ENCODE measurements around the gene KRT6C.
"Not testable (repeated sequence)": the region's sequence is repeated elsewhere in the genome, so short reads cannot be mapped to it uniquely, and the experiment has no call there.

KRT6C gene

DNA sequence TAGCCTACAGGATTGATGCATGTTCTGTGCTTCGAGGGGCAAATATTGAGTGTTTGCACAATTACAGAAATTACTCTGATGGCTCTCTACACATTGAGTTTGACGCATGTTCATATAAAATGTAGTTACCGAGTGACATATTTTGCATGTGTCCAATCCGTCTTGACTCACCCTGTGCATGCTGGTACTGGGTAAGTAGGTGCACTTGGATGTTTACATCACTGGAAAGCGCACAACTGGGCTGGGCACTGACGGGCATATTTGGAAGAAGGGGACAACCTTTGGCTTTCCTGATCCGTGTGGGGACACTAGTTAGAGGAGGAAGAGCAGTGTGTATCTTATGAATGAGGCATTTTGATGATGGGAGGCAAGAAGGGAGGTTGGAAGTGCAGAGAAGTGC, 24.4 kb upstream of the KRT6C start:
- no peak for TF ChIP-seq ZFX (IDR thresholded peaks at IDR 0.05)
- no peak overlapping the region for H3K27ac ChIP-seq

DNA sequence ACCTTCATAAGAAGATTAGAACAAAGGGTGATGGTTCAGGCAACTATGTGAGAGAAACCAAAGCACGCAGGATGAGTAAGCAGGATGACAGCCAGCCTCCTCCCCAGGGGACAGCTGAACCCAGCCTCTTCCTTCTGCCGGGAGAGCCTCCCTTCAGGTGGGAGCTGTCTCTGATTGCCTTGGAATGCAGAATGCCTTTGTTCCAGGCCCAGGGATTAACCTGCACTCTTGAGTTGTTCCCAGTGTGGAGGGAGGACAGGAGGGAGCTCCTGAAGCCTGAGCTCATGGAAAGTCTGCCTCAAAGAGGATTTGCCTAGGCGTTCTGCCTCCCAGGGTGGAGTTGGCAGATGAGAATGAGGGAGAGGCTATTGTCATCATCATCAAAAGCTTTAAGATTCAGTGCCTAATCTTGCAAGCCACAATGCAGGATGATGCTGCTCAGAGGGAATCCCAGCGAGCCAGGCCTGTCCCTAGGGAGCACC, 23.0 kb upstream of the KRT6C start:
- no peak overlapping the region for H3K27ac ChIP-seq
- TF ChIP-seq, protein P1, sequence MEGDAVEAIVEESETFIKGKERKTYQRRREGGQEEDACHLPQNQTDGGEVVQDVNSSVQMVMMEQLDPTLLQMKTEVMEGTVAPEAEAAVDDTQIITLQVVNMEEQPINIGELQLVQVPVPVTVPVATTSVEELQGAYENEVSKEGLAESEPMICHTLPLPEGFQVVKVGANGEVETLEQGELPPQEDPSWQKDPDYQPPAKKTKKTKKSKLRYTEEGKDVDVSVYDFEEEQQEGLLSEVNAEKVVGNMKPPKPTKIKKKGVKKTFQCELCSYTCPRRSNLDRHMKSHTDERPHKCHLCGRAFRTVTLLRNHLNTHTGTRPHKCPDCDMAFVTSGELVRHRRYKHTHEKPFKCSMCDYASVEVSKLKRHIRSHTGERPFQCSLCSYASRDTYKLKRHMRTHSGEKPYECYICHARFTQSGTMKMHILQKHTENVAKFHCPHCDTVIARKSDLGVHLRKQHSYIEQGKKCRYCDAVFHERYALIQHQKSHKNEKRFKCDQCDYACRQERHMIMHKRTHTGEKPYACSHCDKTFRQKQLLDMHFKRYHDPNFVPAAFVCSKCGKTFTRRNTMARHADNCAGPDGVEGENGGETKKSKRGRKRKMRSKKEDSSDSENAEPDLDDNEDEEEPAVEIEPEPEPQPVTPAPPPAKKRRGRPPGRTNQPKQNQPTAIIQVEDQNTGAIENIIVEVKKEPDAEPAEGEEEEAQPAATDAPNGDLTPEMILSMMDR (conservative IDR thresholded peaks at IDR 0.05) = no peak

DNA sequence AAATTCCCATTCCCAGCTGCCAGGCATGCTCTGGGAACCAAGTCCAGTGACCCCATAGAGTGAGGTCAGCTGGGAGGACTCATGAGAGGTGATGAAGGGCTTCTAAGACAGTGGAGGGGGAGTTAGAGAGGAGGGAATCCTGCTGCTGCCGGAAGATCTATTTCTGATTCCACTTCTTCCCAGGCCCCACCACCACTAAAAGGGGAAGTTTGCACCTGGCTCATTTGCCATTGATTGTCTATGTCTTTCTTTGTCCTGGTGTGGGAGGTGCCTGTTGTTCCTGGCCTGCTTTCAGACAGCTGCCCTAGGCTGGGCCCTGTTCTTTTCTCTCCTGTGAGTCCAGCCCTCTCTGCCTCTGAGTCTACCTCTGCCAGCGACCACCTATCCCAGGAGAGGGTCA, 22.4 kb upstream of the KRT6C start:
- TF ChIP-seq ZFX (IDR thresholded peaks at IDR 0.05) = no peak
- TF ChIP-seq, protein P1 (conservative IDR thresholded peaks at IDR 0.05) = no peak
- H3K27ac ChIP-seq = no peak overlapping the region

DNA sequence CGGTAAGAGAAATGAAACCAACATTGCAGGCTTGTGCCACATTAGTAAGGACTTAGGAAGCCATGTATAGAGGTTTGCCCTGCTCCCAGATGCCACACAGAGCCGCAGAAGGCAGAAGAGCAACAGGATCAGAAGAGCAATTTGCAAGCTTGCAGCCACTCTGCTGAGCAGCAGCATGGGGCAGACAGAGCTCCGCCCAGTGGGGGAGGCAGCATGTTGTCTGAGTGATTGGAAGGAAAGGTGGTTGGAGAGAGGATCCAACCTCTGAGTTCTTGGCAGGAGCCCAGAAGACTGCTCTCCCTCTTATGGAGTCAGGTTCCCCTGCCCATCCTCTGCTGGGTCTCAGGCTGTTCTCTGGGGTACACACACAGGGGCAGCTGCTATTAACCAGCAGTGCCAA, 21.8 kb upstream of the KRT6C start:
- no peak for TF ChIP-seq ZFX (IDR thresholded peaks at IDR 0.05)
- TF ChIP-seq, protein P1 (conservative IDR thresholded peaks at IDR 0.05) = no peak

DNA sequence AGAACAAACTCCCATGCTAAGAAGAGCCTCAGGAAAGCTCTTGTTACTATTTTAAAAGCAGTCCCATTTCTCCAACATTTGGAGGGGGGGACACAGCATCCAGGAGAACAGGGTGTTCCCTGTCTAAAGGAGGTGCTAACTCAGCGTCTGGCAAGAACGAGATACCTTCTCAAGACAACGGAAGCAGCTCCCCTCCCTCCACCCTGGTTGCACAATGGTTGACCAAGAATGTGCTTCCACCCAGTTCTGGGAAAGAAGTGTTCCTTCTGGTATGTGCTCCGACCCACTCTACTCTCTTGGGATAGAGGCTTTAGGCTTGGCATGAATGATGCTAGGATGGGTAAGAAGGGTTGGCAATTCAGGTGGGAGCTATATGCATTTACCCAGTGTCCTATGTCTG, 20.9 kb upstream of the KRT6C start:
- TF ChIP-seq, protein P1 (conservative IDR thresholded peaks at IDR 0.05) = no peak
- TF ChIP-seq ZFX (IDR thresholded peaks at IDR 0.05) = no peak
- no peak overlapping the region for H3K27ac ChIP-seq

More for the DNA sequence above, 21.8 kb upstream of the KRT6C start:
- no peak overlapping the region for H3K27ac ChIP-seq

DNA sequence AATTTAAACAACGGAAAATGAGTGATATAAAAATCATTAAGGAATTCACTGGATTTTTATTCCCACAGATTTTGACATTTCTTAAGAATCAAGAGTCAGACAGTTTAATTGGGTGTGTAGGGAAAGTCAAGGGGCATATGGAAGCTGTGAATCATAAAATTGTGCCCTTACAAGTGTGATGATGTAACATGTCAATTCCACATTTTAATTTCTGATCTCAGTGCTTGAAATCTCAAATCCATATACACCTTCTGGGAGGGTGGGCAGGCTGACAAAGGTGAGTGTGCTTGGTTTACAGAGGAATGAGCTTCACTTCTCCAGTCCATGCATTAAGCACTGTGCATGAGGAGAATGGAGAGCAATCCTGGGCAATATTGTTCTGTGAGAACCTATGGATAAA, 20.5 kb upstream of the KRT6C start:
- no peak overlapping the region for H3K27ac ChIP-seq
- TF ChIP-seq ZFX (IDR thresholded peaks at IDR 0.05) = no peak
- TF ChIP-seq, protein P1 (conservative IDR thresholded peaks at IDR 0.05) = no peak

DNA sequence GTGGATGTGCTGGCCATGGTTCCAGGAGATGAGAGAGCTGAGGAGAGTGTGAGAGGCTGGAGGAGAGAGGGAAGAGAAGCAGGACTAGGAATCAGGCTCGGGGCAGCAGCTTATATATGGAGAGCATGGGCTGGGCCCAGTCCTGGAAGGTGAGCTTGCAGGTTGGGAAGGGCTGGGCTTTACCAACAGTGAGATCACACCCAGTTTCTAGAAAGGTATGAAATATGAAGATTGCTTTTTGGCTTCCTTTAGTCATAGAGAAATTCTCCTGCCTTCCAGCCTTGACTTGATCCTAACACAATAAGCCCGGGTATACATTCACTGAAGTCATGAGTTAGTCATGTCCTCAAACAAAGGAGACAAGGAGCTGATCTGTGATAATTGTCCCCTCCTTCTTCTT, 19.6 kb upstream of the KRT6C start, which contains the start of gene KRT6A:
Gene KRT6A, minus strand, starts transcription at position 86 of the 400 bp plus-strand sequence. Its CDS starts 69 bp downstream, at position 17.
- H3K27ac ChIP-seq = no peak within 1 kb of the TSS
- TF ChIP-seq, protein P1 (conservative IDR thresholded peaks at IDR 0.05) = no peak
- no peak for TF ChIP-seq ZFX (IDR thresholded peaks at IDR 0.05)

DNA sequence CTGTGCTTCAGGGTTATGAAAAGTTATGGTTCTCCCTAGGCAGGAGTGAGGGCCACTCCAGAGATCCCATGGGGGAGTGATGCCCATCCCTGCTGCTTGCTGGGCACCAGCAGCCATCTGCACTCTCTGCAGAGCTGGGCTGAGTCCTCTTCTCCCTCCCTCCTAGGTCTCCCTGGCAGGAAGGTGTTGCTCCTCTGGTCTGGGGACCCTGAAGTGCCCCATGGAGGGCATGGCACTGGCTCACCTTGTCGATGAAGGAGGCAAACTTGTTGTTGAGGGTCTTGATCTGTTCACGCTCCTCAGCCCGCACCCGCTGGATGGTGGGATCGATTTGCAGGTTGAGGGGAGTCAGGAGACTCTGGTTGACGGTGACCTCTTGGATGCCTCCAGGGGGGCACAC, 18.8 kb upstream of the KRT6C start:
- H3K27ac ChIP-seq = not testable (repeated sequence)

DNA sequence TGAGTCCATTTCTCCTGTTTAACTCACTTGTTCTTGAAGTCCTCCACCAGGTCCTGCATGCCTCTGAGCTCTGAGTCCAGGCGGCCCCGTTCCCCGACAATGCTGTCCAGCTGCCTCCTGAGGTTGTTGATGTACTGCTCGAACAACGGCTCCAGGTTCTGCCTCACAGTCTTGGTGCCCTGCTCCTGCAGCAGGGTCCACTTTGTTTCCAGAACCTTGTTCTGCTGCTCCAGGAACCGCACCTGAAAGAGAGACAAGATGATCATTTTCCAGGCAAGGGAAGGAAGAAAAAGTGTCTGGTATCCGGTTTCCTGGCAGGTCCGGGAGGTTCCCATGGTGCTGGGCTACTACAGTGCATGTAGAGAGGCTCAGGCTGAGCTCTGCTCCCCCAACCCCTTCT, 17.9 kb upstream of the KRT6C start:
- H3K27ac ChIP-seq = not testable (repeated sequence)

Measured in C4-2B (cell line).